K562 (cell line): Measurements from ENCODE around the gene ARFGAP1. TPM values are rescaled to one million over a fixed set of nuclear protein-coding genes. Genes with fewer than 3 reads are reported as not detected.

ENCODE experiments used
- ATAC-seq: fragments of 200-7000 bp; cut with Tn5 transposase; 3 replicates; pipeline ENCODE4 v1.9.1; 2020; ENCODE audit warnings: moderate library complexity
- BruUV-seq: library from RNA; stranded (reverse); fragments of 400-500 nt; replicated peaks from 2 replicates; lab custom pipeline; 2021; lab: Mats Ljungman, UMichigan
- CTCF ChIA-PET: fragments of 300-600 bp; formaldehyde crosslinking; extraction: SDS; loops from one replicate; lab custom pipeline; 2021; ENCODE audit warnings: low intra/inter-chr PET ratio; lab: Yijun Ruan, JAX
- POLR2A ChIA-PET: fragments of 300-600, 350-650 bp; sonication (Branson Sonifier 250); formaldehyde crosslinking; extraction: SDS; loops from one replicate; lab custom pipeline; 2021; ENCODE audit warnings: antibody characterized with exemption, inconsistent platforms; lab: Yijun Ruan, JAX
- DNase-seq, 4 experiments: peaks; one replicate each; pipeline versions ENCODE4 v3.0.0 to v3.0.0-alpha.2; 2011 to 2018; ENCODE audit warnings: low spot score in 3 of 4, mixed read lengths in 3 of 4; ENCODE audit errors: extremely low read depth in 1 of 4
- FAIRE-seq: peaks from 2 replicates; lab custom pipeline; 2011; peaks lifted over from hg19 to GRCh38; lab: Jason Lieb, UNC
- H2AFZ ChIP-seq: 2 replicates; pipeline ENCODE4 v1.6.0; 2011; ENCODE audit warnings: low read depth, low read length, control low read depth, inconsistent platforms
- H3K27ac ChIP-seq: fragments of 200-600 bp; 3 replicates; pipeline ENCODE4 v1.8.0; 2011; ENCODE audit warnings: low read depth, mild to moderate bottlenecking, control low read depth, inconsistent platforms, low read length, moderate library complexity, mixed read lengths; ENCODE audit errors: extremely low read depth
- H3K27me3 ChIP-seq, 2 experiments: fragments of 300-600 bp in 1 of 2; 2 replicates in 1 of 2; 3 replicates in 1 of 2; pipeline versions ENCODE4 v1.6.0 to v1.8.0; 2011; ENCODE audit warnings: inconsistent platforms in 2 of 2, low read length in 2 of 2, mild to moderate bottlenecking in 1 of 2, mixed read lengths in 1 of 2, moderate library complexity in 1 of 2; ENCODE audit not compliant: control insufficient read depth in 2 of 2, insufficient read depth in 2 of 2
- H3K36me3 ChIP-seq: fragments of 300-600 bp; 3 replicates; pipeline ENCODE4 v1.8.0; 2011; ENCODE audit warnings: mild to moderate bottlenecking, low read length, inconsistent platforms; ENCODE audit not compliant: control insufficient read depth, insufficient read depth
- H3K4me1 ChIP-seq, 2 experiments: fragments of 200-600 bp in 1 of 2; replicated peaks in 1 of 2; 2 replicates in 1 of 2; 3 replicates in 1 of 2; pipeline versions ENCODE4 v1.5.1 to v1.8.0; 2011; ENCODE audit warnings: inconsistent platforms in 2 of 2, low read length in 2 of 2, mild to moderate bottlenecking in 1 of 2, mixed read lengths in 1 of 2, moderate library complexity in 1 of 2; ENCODE audit not compliant: control insufficient read depth in 2 of 2, insufficient read depth in 2 of 2
- H3K4me2 ChIP-seq: 2 replicates; pipeline ENCODE4 v1.6.1; 2011; ENCODE audit warnings: low read length, control low read depth, inconsistent platforms, mixed read lengths; ENCODE audit not compliant: insufficient read depth
- H3K4me3 ChIP-seq: fragments of 200-600 bp; sonication (generic), shearing (Covaris generic); 2 replicates; pipeline ENCODE4 v1.5.1; 2016; ENCODE audit warnings: control low read depth, inconsistent platforms
- H3K79me2 ChIP-seq: fragments of 200-600 bp; 3 replicates; pipeline ENCODE4 v1.8.0; 2011; ENCODE audit warnings: low read length, inconsistent platforms; ENCODE audit not compliant: control insufficient read depth, insufficient read depth
- H3K9ac ChIP-seq, 2 experiments: 2 replicates each; pipeline versions ENCODE4 v1.6.0 to v1.6.1; 2011; ENCODE audit warnings: low read depth in 2 of 2, low read length in 2 of 2, control low read depth in 1 of 2, inconsistent platforms in 1 of 2, mild to moderate bottlenecking in 1 of 2, mixed read lengths in 1 of 2; ENCODE audit not compliant: insufficient read depth in 1 of 2
- H3K9me1 ChIP-seq: one replicate; pipeline ENCODE4 v1.6.0; 2011; ENCODE audit warnings: inconsistent platforms, mild to moderate bottlenecking, low read length, moderate library complexity; ENCODE audit not compliant: control insufficient read depth, insufficient read depth
- H3K9me3 ChIP-seq: replicated peaks from 2 replicates; pipeline ENCODE4 v1.5.1; 2011; ENCODE audit warnings: low read depth, low read length, inconsistent platforms; ENCODE audit not compliant: control insufficient read depth, insufficient read depth
- H4K20me1 ChIP-seq: replicated peaks from 2 replicates; pipeline ENCODE4 v1.6.1; 2011; ENCODE audit warnings: low read length, inconsistent platforms, mixed read lengths; ENCODE audit not compliant: control insufficient read depth, insufficient read depth
- ARID4B ChIP-seq: sonication (generic); formaldehyde crosslinking; IDR thresholded peaks from 2 replicates; pipeline ENCODE4 v1.8.0; 2022; ENCODE audit warnings: mild to moderate bottlenecking, missing genetic modification reagents
- ARNT ChIP-seq, 2 experiments: fragments of 450-650 bp; IDR thresholded peaks; 2 replicates each; pipeline ENCODE4 v1.6.1; 2016; ENCODE audit warnings: mild to moderate bottlenecking in 1 of 2
- C11orf30 ChIP-seq: fragments of 450-650 bp; IDR thresholded peaks from 2 replicates; pipeline ENCODE4 v1.6.1; 2016; ENCODE audit warnings: low read depth, mild to moderate bottlenecking
- GATA2 ChIP-seq: sonication (generic); formaldehyde crosslinking; IDR thresholded peaks from 2 replicates; pipeline ENCODE4 v1.4.0; 2020; ENCODE audit warnings: mild to moderate bottlenecking, missing genetic modification reagents
- MAFK ChIP-seq: IDR thresholded peaks from 2 replicates; pipeline ENCODE4 v1.6.1; 2011; ENCODE audit warnings: low read length, improper control_type of control experiment
- PHB ChIP-seq: fragments of 250-450 bp; sonication (Bioruptor Pico); IDR thresholded peaks from 2 replicates; pipeline ENCODE4 v1.5.0; 2021
- USF1 ChIP-seq: sonication (generic); formaldehyde crosslinking; IDR thresholded peaks from 2 replicates; pipeline ENCODE4 v1.9.0; 2022; ENCODE audit warnings: mild to moderate bottlenecking, missing genetic modification reagents
- ZNF24 ChIP-seq: fragments of 450-650 bp; IDR thresholded peaks from 2 replicates; pipeline ENCODE4 v1.6.1; 2016
- ZNF408 ChIP-seq: fragments of 250-450 bp; sonication (Bioruptor Pico); IDR thresholded peaks from 2 replicates; pipeline ENCODE4 v1.4.0; 2020; ENCODE audit warnings: low read depth, mild to moderate bottlenecking, moderate library complexity
- WGBS: fragments of 100-300 bp; shearing (Covaris generic); methylation state at CpG from one replicate; pipeline ENCODE4 v1.1.6; 2016; ENCODE audit warnings: low coverage, mixed read lengths; ENCODE audit not compliant: insufficient coverage; ENCODE audit errors: missing lambda C conversion rate; 5-methylcytosine and 5-hydroxymethylcytosine counted together
- in situ Hi-C: fragments of 300-500 bp; cut with MboI; formaldehyde crosslinking; loops from 4 replicates; pipeline ENCODE4 v1.15.0; 2018; ENCODE audit warnings: inconsistent platforms, mixed read lengths
- intact Hi-C: fragments of 100-400 bp; cut with micrococcal nuclease; formaldehyde crosslinking; loops from 2 replicates; pipeline ENCODE4 v1.14.2; 2022
- polyA plus RNA-seq, 8 experiments: library from polyadenylated mRNA; depleted of rRNA in 4 of 8; stranded (reverse) in 5 of 8; unstranded in 3 of 8; fragments of >200 nt; fragmentation: Nextera tagmentation in 2 of 8; fragmentation: Illumina TruSeq in 1 of 8; extraction: Ambion mirVana in 2 of 8; extraction: Trizol in 1 of 8; gene quantifications; 2 replicates each; pipeline versions ENCODE4 v1.2.1 to v1.2.3, GENCODE V29; 2011 to 2014; ENCODE audit warnings: inconsistent platforms in 1 of 8, missing spikeins in 1 of 8
- total RNA-seq, 7 experiments: library from RNA; depleted of rRNA in 6 of 7; stranded (reverse); fragments of >200 nt in 6 of 7; fragmentation: Illumina TruSeq in 2 of 7; extraction: Trizol in 2 of 7; gene quantifications; 2 replicates each; pipeline versions ENCODE4 v1.2.1 to v1.2.3, GENCODE V29; 2011 to 2021; ENCODE audit warnings: low replicate concordance in 1 of 7

The ARFGAP1 gene
- total and polyA plus RNA-seq, 9 of the 15 experiments (the other 6 are each of a cell fraction or from before 2014, with no cell fraction given): 0.53 to 102 (median 33.5) TPM

GRCh38 chr20:63248835-63249591 lies 23.6 kb upstream of the ARFGAP1 start:
- Histone ChIP-seq H3K27me3 (peaks cover 32 to 81% of the 10 kb centered on the region in 2 experiments; a peak in 4 of 5 replicates), H3K79me2 (no peaks in the 10 kb centered on the region), H3K9me1 (no peaks in the 10 kb centered on the region), H3K27ac (no peak overlapping the region), H3K9ac (no peak overlapping the region), H2AFZ (no peak overlapping the region), H3K4me1 (peaks cover 0 to 43% of the 10 kb centered on the region in 2 experiments; a peak in 1 of 5 replicates), H3K36me3 (no peaks in the 10 kb centered on the region), H3K9me3 (no peaks in the 10 kb centered on the region), H4K20me1 (peaks cover 23% of the 10 kb centered on the region), H3K4me3 (no peak overlapping the region), H3K4me2 (no peak overlapping the region)
- in situ Hi-C loops (no loop called here), intact Hi-C loops (no loop called here)
- ChIA-PET POLR2A (interaction anchor here (1.2 kb wide), 1 partner anchor 12 kb away, joined by 3 read pairs; no protein-coding TSS in a partner anchor), CTCF (no interaction called here)
- WGBS: 3% methylated on average over 23 of the region's 25 CpGs
- DNase-seq (no peak), ATAC-seq (no peak), FAIRE-seq (no peak)
- BruUV-seq: no TSS peak
- TF ChIP-seq ZNF408 (no peak), USF1 (no peak), MAFK (peak; percentile 49; the same call in 1 of the 2 replicates), C11orf30 (peak; percentile 63; the same call in 1 of the 2 replicates), PHB (no peak), ARNT (IDR thresholded peaks at IDR 0.05) (no peak), ZNF24 (no peak), GATA2 (CRISPR knock-in tag) (no peak), ARID4B (no peak)
